GM12878 (cell line): Measurements from ENCODE around the gene DOCK1. TPM values are rescaled to one million over a fixed set of nuclear protein-coding genes. Genes with fewer than 3 reads are reported as not detected.

Experiments used
- ATAC-seq: fragments of 200-7000 bp; cut with Tn5 transposase; 3 replicates; pipeline ENCODE4 v1.9.1; 2020; ENCODE audit warnings: mild to moderate bottlenecking, moderate library complexity
- BruUV-seq: library from RNA; stranded (reverse); fragments of 400-500 nt; replicated peaks from 2 replicates; lab custom pipeline; 2021; lab: Mats Ljungman, UMichigan
- CTCF ChIA-PET: fragments of 300-600 bp; sonication (Branson Sonifier 250); formaldehyde crosslinking; extraction: SDS; loops from one replicate; lab custom pipeline; 2021; ENCODE audit warnings: inconsistent platforms; lab: Yijun Ruan, JAX
- POLR2A ChIA-PET: fragments of 350-600 bp; formaldehyde crosslinking; extraction: SDS; loops from one replicate; lab custom pipeline; 2021; ENCODE audit warnings: inconsistent platforms; lab: Charles Lee
- RAD21 ChIA-PET: fragments of 300-600 bp; sonication (Branson Sonifier 250); formaldehyde crosslinking; loops from one replicate; lab custom pipeline; 2023; ENCODE audit warnings: antibody characterized with exemption; ENCODE audit not compliant: unreplicated experiment; lab: Charles Lee
- SMC1A ChIA-PET: fragments of 300-600 bp; sonication (Branson Sonifier 250); formaldehyde crosslinking; loops from one replicate; lab custom pipeline; 2023; ENCODE audit not compliant: unreplicated experiment, uncharacterized antibody; lab: Charles Lee
- DNase-seq: peaks from one replicate; pipeline ENCODE4 v3.0.0-alpha.2; 2011; ENCODE audit warnings: low read depth, low spot score
- FAIRE-seq: peaks from 3 replicates; lab custom pipeline; 2011; peaks lifted over from hg19 to GRCh38; lab: Jason Lieb, UNC
- H2AFZ ChIP-seq: 2 replicates; pipeline ENCODE4 v1.6.0; 2011; ENCODE audit warnings: low read depth, low read length, control low read depth; ENCODE audit not compliant: control insufficient read depth
- H3K27ac ChIP-seq: 2 replicates; pipeline ENCODE4 v1.5.1; 2011; ENCODE audit warnings: control low read depth; ENCODE audit not compliant: control insufficient read depth, insufficient read depth
- H3K27me3 ChIP-seq, 2 experiments: replicated peaks in 1 of 2; 2 replicates each; pipeline versions ENCODE4 v1.6.0 to v1.6.1; 2011; ENCODE audit warnings: low read length in 1 of 2; ENCODE audit not compliant: control insufficient read depth in 2 of 2, insufficient read depth in 2 of 2
- H3K36me3 ChIP-seq, 2 experiments: 2 replicates each; pipeline ENCODE4 v1.5.1; 2011; ENCODE audit warnings: low read length in 1 of 2; ENCODE audit not compliant: control insufficient read depth in 2 of 2, insufficient read depth in 2 of 2
- H3K4me1 ChIP-seq: 2 replicates; pipeline ENCODE4 v1.6.1; 2011; ENCODE audit warnings: mild to moderate bottlenecking, low read length, moderate library complexity, mixed read lengths; ENCODE audit not compliant: control insufficient read depth, insufficient read depth
- H3K4me2 ChIP-seq: 2 replicates; pipeline ENCODE4 v1.6.0; 2011; ENCODE audit warnings: control low read depth; ENCODE audit not compliant: control insufficient read depth, insufficient read depth
- H3K4me3 ChIP-seq: fragments of 200-600 bp; sonication (generic); 2 replicates; pipeline ENCODE4 v1.5.1; 2016
- H3K79me2 ChIP-seq: 2 replicates; pipeline ENCODE4 v1.6.0; 2011; ENCODE audit warnings: low read length; ENCODE audit not compliant: control insufficient read depth, insufficient read depth
- H3K9ac ChIP-seq: 2 replicates; pipeline ENCODE4 v1.8.0; 2011; ENCODE audit warnings: low read length, control low read depth, mixed read lengths; ENCODE audit not compliant: control insufficient read depth, insufficient read depth
- H3K9me3 ChIP-seq: replicated peaks from 3 replicates; pipeline ENCODE4 v1.5.1; 2011; ENCODE audit warnings: mild to moderate bottlenecking, low read length; ENCODE audit not compliant: control insufficient read depth, insufficient read depth
- H4K20me1 ChIP-seq: 2 replicates; pipeline ENCODE4 v1.6.0; 2011; ENCODE audit not compliant: control insufficient read depth, insufficient read depth
- BACH1 ChIP-seq: fragments of 450-650 bp; IDR thresholded peaks from 2 replicates; pipeline ENCODE4 v1.6.1; 2017; ENCODE audit warnings: mild to moderate bottlenecking, borderline replicate concordance
- EED ChIP-seq: sonication (generic); IDR thresholded peaks from 2 replicates; pipeline ENCODE4 v1.6.1; 2016; ENCODE audit warnings: antibody characterized with exemption, low read depth
- FOXM1 ChIP-seq: IDR thresholded peaks from 2 replicates; pipeline ENCODE4 v1.6.1; 2012; ENCODE audit warnings: low read depth, mild to moderate bottlenecking, inconsistent platforms, low read length, moderate library complexity
- HSF1 ChIP-seq: fragments of 150-350 bp; IDR thresholded peaks from 2 replicates; pipeline ENCODE4 v1.6.1; 2014; ENCODE audit warnings: mild to moderate bottlenecking, low read depth, low read length
- MAX ChIP-seq: IDR thresholded peaks from 2 replicates; pipeline ENCODE4 v1.6.1; 2012; ENCODE audit warnings: low read depth, low read length, improper control_type of control experiment
- NR2C1 ChIP-seq: fragments of 450-650 bp; IDR thresholded peaks from 2 replicates; pipeline ENCODE4 v1.6.1; 2017; ENCODE audit warnings: antibody characterized with exemption, mild to moderate bottlenecking, moderate library complexity
- NR2C2 ChIP-seq: IDR thresholded peaks from 2 replicates; pipeline ENCODE4 v1.6.1; 2011; ENCODE audit warnings: borderline replicate concordance, low read depth; ENCODE audit not compliant: control insufficient read depth, insufficient read length
- POU2F2 ChIP-seq: IDR thresholded peaks from 3 replicates; pipeline ENCODE4 v1.6.1; 2011; ENCODE audit warnings: low read depth, mild to moderate bottlenecking, low read length, borderline replicate concordance
- REST ChIP-seq: IDR thresholded peaks from 2 replicates; pipeline ENCODE4 v1.6.1; 2012; ENCODE audit warnings: mild to moderate bottlenecking, low read depth, low read length
- SP1 ChIP-seq: IDR thresholded peaks from one replicate; pipeline ENCODE4 v1.6.1; 2011; ENCODE audit warnings: low read depth, low read length
- SREBF2 ChIP-seq: IDR thresholded peaks from 2 replicates; pipeline ENCODE4 v1.6.1; 2012; ENCODE audit warnings: mild to moderate bottlenecking, low read length
- ZNF274 ChIP-seq: IDR thresholded peaks from one replicate; pipeline ENCODE4 v1.8.0; 2011; ENCODE audit not compliant: insufficient read length, insufficient read depth
- WGBS: methylation state at CpG from one replicate; pipeline ENCODE4 v1.1.6; 2016; ENCODE audit warnings: low lambda C conversion rate; ENCODE audit not compliant: insufficient replicate concordance, insufficient coverage; ENCODE audit errors: missing lambda C conversion rate; 5-methylcytosine and 5-hydroxymethylcytosine counted together
- in situ Hi-C: fragments of 300-500 bp; cut with MboI; formaldehyde crosslinking; loops from 9 replicates; pipeline ENCODE4 v1.14.3; 2018; ENCODE audit warnings: mixed read lengths
- intact Hi-C: fragments of 100-400 bp; cut with micrococcal nuclease; formaldehyde crosslinking; loops from one replicate; pipeline ENCODE4 v1.14.2; 2022; ENCODE audit not compliant: unreplicated experiment
- polyA plus RNA-seq, 11 experiments: library from polyadenylated mRNA; depleted of rRNA in 4 of 11; unstranded in 6 of 11; stranded (reverse) in 5 of 11; fragments of >200 nt; fragmentation: Nextera tagmentation in 4 of 11; fragmentation: Illumina TruSeq in 1 of 11; extraction: Ambion mirVana in 4 of 11; extraction: Trizol in 1 of 11; gene quantifications; 1 replicate in 1 of 11; 2 replicates in 10 of 11; pipeline versions ENCODE4 v1.2.1 to v1.2.3, GENCODE V29; 2011 to 2016; ENCODE audit warnings: inconsistent platforms in 2 of 11, missing spikeins in 2 of 11, low read depth in 1 of 11
- total RNA-seq, 4 experiments: library from RNA; depleted of rRNA in 3 of 4; stranded (reverse); fragments of >200 nt in 3 of 4; fragmentation: Illumina TruSeq in 1 of 4; extraction: Trizol in 1 of 4; gene quantifications; 2 replicates each; pipeline versions ENCODE4 v1.2.1 to v1.2.3, GENCODE V29; 2013 to 2021

The DOCK1 gene
- total and polyA plus RNA-seq, 10 of the 15 experiments (the other 5 are each of a cell fraction or from before 2014, with no cell fraction given) = 0.05 to 0.18 TPM; not detected in 8

- ChIA-PET RAD21 (no interaction called here), CTCF (no interaction called here), POLR2A (no interaction called here), SMC1A (no interaction called here)
- DNase-seq (no peak), FAIRE-seq (no peak), ATAC-seq (no peak)
- Histone ChIP-seq H2AFZ (no peak overlapping the region), H3K4me3 (no peak overlapping the region), H3K9me3 (no peaks in the 10 kb centered on the region; the same call in 2 of the 3 replicates), H3K79me2 (no peaks in the 10 kb centered on the region), H4K20me1 (no peaks in the 10 kb centered on the region), H3K4me2 (no peak overlapping the region), H3K36me3 (no peaks in the 10 kb centered on the region), H3K27ac (no peak overlapping the region), H3K27me3 (no peaks in the 10 kb centered on the region), H3K9ac (no peak overlapping the region), H3K4me1 (no peaks in the 10 kb centered on the region)
- intact Hi-C loops (no loop called here), in situ Hi-C loops (no loop called here)
- WGBS = 60% methylated on average over 3 of the region's 4 CpGs
- BruUV-seq = no TSS peak
- TF ChIP-seq FOXM1 (no peak), NR2C2 (no peak), ZNF274 (no peak), SP1 (no peak), SREBF2 (no peak), EED (no peak), HSF1 (no peak), NR2C1 (no peak), REST (no peak), MAX (no peak), BACH1 (no peak), POU2F2 (no peak)
These were observed 16.8 kb downstream of the DOCK1 start for GRCh38 chr10:126921974-126922525.
